ENCODE measurements around the gene RNF123.
"Not testable (repeated sequence)": the region's sequence is repeated elsewhere in the genome, so short reads cannot be mapped to it uniquely, and the experiment has no call there.

RNF123 gene

DNA sequence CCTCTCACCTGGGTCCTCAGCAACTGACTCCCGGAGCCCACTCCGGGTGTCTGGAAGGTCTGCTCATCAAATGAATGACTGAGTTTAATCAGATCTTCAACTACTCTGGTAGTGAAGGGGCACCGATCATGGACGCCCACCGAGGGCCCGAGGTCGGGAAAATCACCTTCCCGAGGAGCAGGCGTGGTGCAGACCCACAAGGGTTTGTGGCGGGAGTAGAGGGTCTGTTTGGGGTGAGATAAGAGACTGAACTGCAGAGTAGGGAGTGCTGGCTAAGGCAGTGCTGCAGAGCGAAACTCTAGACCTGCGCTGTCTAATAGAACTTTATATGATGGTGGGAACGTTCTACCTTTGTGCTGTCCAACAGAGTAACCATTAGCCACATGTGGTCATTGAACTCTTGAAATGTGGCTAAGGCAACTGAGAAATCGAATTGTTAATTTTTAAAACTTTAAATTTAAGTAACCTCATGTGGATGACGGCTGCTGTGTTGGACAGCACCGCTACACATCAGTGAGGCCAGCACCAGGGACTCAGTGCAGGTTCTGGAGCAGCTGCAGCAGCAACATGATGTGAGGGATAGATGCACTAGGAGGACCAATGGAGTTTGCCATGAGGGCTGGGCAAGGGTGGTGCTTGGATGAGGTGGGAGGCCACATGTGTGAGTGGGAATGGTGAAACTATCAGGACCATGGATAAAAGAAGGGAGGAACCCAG, 709 bp downstream of the RNF123 start:
- not testable (repeated sequence) for H3K4me1 ChIP-seq, H3K36me3 ChIP-seq, DNase-seq, H3K27me3 ChIP-seq, H3K9me3 ChIP-seq
- peak overlapping the region; percentile 80 for H3K4me3 ChIP-seq (ENCODE audit: low read depth, low read length)

DNA sequence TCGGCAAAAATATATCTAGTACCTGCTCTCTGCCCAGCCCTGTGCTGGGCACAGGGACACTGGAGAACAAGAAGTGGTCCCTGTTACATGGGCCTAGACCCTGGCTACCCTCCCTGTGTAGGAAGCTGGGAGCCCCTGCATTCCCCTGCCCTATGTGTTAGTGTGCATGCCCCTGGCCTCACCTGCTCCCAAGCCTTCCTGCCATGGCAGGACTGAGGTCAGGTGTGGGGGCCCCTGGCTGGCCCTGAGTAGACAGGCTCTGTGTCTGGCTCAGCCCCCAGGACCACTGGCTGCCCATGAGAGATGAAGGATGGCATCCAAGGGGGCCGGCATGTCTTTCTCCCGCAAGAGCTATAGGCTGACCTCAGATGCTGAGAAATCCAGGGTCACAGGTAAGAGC, 1.5 kb downstream of the RNF123 start:
- not testable (repeated sequence) for H3K4me1 ChIP-seq; DNase-seq; H3K36me3 ChIP-seq; H3K9me3 ChIP-seq; H3K4me3 ChIP-seq (ENCODE audit: low read depth, low read length); H3K27me3 ChIP-seq

DNA sequence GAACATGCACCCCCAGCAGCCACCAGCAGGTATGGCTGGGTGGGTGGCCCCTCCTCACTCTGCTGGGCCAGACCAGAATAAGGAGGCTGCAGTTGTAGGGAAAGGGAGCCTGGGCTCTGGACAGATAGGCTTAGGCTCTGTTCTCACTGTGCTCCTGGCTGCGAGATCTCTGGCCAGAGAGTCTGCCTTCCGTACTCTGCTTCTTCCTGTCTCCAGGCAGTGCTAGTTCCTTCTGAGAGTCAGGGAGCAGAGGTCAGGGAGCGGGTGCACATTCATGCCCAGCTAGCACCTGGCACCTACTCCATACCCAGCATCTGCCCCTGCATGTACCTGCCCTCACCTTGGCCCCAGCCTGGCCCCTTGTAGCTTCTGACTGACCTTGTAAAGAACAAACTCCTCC, 2.1 kb downstream of the RNF123 start:
- H3K9me3 ChIP-seq; H3K4me3 ChIP-seq (ENCODE audit: low read depth, low read length); DNase-seq; H3K4me1 ChIP-seq; H3K27me3 ChIP-seq; H3K36me3 ChIP-seq: not testable (repeated sequence)

DNA sequence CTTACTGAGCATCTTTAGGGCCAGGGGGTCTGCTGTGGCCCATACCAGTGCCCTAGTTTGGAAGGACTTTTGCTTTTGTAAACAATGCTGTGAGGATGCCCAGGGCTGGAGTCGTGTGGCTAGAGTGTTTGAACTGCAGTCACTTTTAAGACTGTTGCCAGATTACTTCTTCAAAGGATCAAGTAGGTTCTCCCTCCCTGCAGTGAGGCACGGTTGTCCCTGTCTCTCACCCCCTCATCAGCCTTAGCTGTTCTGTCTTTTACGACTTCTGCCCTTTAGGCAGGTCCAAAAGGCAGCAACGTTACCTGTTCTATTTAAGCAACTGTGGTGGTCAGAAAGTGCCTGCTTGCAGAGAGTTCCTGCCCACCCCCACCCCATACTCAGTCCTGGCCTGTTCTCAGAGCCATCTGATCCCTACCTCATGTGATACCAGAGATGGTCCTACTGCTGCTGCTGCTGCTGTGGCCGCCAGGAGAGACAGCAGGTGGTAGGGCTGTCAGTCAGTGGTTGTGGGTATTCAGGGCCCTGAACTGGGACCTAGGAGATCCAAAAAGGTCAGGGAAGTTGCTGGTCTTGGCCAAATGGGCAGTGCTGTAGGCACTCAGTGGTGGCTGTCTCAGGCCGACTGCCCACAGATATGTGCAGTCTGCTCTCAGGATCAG, 5.2 kb downstream of the RNF123 start:
- H3K4me1 ChIP-seq; DNase-seq; H3K9me3 ChIP-seq; H3K4me3 ChIP-seq (ENCODE audit: low read depth, low read length); H3K36me3 ChIP-seq; H3K27me3 ChIP-seq: not testable (repeated sequence)

DNA sequence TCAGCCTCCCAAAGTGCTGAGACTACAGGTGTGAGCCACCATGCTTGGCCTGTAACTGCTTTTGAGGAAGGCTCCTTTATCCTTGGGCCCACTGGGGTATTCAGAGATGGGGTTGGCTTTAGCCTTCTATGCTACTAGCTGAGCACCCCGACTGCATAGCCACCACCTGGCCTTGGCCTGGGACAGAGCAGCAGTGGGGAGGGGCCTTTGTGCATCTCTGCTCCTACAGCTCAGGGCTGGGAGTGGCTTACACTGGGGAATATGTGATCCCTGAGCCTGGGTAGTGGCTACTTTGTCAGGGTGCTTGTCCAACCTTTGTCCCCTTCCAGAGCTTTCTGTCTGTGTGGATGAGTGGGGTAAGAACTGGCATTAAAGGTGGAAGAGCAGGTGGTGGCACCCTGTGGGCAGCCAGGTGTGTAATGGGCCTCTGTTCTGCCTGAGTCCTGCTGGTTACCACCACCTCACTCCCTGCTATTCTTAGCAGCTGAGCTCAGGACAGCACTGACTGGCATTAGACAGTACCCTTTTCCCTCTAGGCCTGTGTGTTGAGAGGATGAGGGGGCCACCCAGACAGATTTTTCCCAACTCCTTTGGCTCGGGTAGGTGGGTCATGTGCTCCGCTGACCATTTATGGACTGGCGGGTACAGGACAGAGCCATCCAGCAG, 6.1 kb downstream of the RNF123 start:
- not testable (repeated sequence) for DNase-seq; H3K36me3 ChIP-seq; H3K27me3 ChIP-seq; H3K4me3 ChIP-seq (ENCODE audit: low read depth, low read length); H3K9me3 ChIP-seq; H3K4me1 ChIP-seq

DNA sequence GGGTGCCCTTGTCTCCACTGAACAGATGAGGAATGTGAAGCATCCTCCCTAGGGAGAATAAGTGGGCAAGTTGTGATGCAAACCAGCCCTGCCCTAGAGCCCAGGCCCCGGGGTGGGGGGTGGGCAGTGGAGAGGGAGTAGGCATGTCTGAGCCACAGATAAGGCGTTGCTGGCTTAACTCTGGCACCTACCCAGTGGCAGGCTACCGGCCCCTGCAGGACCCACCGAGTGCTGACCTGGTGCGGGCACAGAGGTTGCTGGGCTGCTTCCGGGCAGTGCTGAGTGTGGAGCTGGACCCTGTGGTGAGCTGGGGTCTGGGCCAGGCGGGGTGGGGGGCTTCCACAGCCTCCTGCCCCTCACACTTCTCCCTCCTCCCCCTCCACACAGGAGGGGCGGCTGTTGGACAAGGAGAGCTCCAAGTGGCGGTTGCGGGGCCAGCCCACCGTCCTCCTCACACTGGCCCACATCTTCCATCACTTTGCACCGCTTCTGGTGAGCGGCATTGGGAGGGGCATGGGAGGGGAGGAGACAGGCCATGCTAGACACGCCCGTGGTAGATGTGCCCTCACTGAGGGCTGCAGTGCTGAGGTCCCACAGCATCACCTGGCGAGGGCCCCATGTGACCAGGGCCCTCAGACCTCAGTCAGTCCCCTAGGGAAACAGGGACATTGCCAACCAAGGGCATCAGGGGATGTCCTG, 10.1 kb downstream of the RNF123 start:
- Histone ChIP-seq H3K36me3 (no peaks in the 10 kb centered on the region), H3K4me1 (no peaks in the 10 kb centered on the region), H3K27me3 (no peaks in the 10 kb centered on the region), H3K4me3 (ENCODE audit: low read depth, low read length) (no peak overlapping the region), H3K9me3 (no peaks in the 10 kb centered on the region)
- TF ChIP-seq, protein P1, sequence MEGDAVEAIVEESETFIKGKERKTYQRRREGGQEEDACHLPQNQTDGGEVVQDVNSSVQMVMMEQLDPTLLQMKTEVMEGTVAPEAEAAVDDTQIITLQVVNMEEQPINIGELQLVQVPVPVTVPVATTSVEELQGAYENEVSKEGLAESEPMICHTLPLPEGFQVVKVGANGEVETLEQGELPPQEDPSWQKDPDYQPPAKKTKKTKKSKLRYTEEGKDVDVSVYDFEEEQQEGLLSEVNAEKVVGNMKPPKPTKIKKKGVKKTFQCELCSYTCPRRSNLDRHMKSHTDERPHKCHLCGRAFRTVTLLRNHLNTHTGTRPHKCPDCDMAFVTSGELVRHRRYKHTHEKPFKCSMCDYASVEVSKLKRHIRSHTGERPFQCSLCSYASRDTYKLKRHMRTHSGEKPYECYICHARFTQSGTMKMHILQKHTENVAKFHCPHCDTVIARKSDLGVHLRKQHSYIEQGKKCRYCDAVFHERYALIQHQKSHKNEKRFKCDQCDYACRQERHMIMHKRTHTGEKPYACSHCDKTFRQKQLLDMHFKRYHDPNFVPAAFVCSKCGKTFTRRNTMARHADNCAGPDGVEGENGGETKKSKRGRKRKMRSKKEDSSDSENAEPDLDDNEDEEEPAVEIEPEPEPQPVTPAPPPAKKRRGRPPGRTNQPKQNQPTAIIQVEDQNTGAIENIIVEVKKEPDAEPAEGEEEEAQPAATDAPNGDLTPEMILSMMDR (IDR thresholded peaks at IDR 0.05; ENCODE audit: low read depth, low read length): no peak
- DNase-seq: no peak

DNA sequence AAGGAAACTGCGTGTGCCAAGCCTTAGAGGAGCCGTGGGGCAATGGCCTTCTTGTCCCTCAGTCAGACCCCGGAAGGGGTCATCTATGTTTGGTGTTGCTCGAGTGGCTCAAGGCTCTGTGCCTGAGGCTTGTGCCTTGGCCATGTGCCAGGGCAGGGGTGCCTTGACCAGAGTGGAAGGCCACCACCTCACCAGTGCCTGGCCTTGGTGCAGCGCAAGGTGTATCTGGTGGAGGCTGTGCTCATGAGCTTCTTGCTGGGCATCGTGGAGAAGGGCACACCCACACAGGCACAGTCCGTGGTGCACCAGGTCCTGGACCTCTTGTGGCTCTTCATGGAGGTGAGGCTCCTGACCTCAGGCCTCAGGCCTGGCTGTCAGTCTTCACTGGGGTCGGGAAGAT, 10.7 kb downstream of the RNF123 start:
- DNase-seq: no peak
- no peaks in the 10 kb centered on the region for H3K9me3 ChIP-seq
- TF ChIP-seq, protein P1 (IDR thresholded peaks at IDR 0.05; ENCODE audit: low read depth, low read length): no peak
- H3K4me3 ChIP-seq (ENCODE audit: low read depth, low read length): no peak overlapping the region
- H3K27me3 ChIP-seq: no peaks in the 10 kb centered on the region
- H3K4me1 ChIP-seq: no peaks in the 10 kb centered on the region
- no peaks in the 10 kb centered on the region for H3K36me3 ChIP-seq

DNA sequence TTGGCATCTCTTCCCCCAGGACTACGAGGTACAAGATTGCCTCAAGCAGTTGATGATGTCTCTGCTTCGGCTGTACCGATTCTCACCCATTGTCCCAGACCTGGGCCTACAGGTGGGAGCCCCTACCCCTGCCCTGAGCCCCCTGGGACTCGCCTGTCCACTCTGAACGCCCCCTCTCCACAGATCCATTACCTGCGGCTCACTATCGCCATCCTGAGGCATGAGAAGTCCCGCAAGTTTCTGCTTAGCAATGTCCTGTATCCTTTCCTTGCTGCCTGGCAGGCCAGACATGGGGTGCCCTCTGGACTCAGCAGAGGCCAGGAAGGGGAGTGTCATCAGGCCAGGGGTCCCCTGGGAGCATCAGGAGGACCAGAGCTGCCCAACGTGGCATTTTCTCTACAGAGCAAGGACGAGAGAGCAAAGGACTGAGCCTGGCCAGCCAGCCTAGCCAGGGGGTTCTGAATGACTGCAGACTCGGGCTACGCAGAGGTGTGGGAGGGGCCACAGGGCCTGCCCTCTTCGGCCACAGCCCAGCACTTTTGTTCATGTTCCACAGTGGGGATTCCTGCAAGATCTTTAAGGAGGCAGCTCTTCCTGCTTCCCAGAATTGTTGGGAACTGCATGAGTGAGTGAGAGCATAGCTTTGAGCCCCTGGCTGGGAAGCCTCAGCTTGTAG, 11.2 kb downstream of the RNF123 start:
- H3K36me3 ChIP-seq: no peaks in the 10 kb centered on the region
- DNase-seq: no peak

More for the DNA sequence above, 11.2 kb downstream of the RNF123 start:
- TF ChIP-seq, protein P1 (IDR thresholded peaks at IDR 0.05; ENCODE audit: low read depth, low read length): 0 out of 2 replicates have a peak, but pooled peaks have one; percentile 9
- Histone ChIP-seq H3K27me3 (no peaks in the 10 kb centered on the region), H3K4me3 (ENCODE audit: low read depth, low read length) (no peak overlapping the region), H3K9me3 (no peaks in the 10 kb centered on the region), H3K4me1 (no peaks in the 10 kb centered on the region)

Data from BE2C (cell line).